HG03159 (cell line): ENCODE results near the gene TNNT3.

Experiments
- ATAC-seq: cut with Tn5 transposase; IDR thresholded peaks from one replicate; pipeline ENCODE4 v1.9.1; 2021; ENCODE audit warnings: mild to moderate bottlenecking, moderate library complexity; ENCODE audit not compliant: unreplicated experiment

The TNNT3 gene

DNA sequence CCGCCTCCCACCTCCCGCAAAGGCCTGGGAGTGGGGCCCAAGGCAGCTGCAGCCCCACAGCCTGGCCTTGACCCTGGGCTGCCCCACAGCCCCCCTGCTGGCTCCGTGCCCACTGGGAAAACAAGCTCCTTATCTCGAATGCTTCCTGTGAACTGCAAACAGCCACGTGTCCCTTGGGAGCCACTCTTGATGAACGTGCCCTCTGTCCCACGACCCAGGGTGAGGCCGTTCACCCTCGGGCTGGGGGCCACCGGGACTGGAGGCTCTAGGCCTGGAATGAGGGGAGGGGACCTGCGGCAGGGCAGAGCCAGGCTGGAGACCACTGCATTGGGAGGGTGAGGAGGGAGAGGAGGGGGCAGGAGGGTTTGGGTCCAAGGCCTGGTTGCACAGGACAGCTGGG, 68.7 kb downstream of the TNNT3 start:
- no peak for ATAC-seq
